ENCODE results near the gene PHYKPL.

- no peak for TF ChIP-seq POLR2A (IDR thresholded peaks at IDR 0.05)
- TF ChIP-seq CTCF (IDR thresholded peaks at IDR 0.05) = no peak
- TF ChIP-seq EP300 (IDR thresholded peaks at IDR 0.05) = no peak
These were observed 4.1 kb upstream of the PHYKPL start for GRCh38 chr5:178236679-178237078.
